ENCODE measurements around the gene TMEM255B. TPM values are rescaled to one million over a fixed set of nuclear protein-coding genes. Genes with fewer than 3 reads are reported as not detected.
"Not testable (repeated sequence)": the region's sequence is repeated elsewhere in the genome, so short reads cannot be mapped to it uniquely, and the experiment has no call there.

The TMEM255B gene
- total RNA-seq, 1 experiment from 2014 or later = 2.8 TPM

- no peak overlapping the region for H4K91ac ChIP-seq (ENCODE audit: insufficient read length, low read depth, low read length)
- H3K4ac ChIP-seq (ENCODE audit: low read depth, low read length) = no peak overlapping the region
- no peaks in the 10 kb centered on the region for H3K23me2 ChIP-seq (ENCODE audit: insufficient read length, low read depth, low read length, poor library complexity, severe bottlenecking)
- Mint-ChIP-seq H3K4me1 (peaks cover 0 to 3% of the 10 kb centered on the region in 2 experiments; a peak in 1 of 4 replicates), H3K4me3 (no peak overlapping the region), H3K27ac (no peak overlapping the region), H3K27me3 (ENCODE audit: low read depth) (peaks cover 9% of the 10 kb centered on the region), H3K36me3 (ENCODE audit: insufficient read depth in 1 of 3, low read depth in 3 of 3) (peaks cover 2 to 9% (median 5%) of the 10 kb centered on the region in 3 experiments; a peak in 6 of 7 replicates), H3K9me3 (peaks cover 7 to 10% of the 10 kb centered on the region in 2 experiments)
- H3K4me1 ChIP-seq (ENCODE audit: insufficient read depth, low read length) = no peaks in the 10 kb centered on the region; the same call in 1 of the 2 replicates
- H3K27me3 ChIP-seq (ENCODE audit: insufficient read depth, low read length) = no peaks in the 10 kb centered on the region
- DNase-seq = no peak
- H3K79me1 ChIP-seq (ENCODE audit: insufficient read depth, low read depth, low read length, poor library complexity, severe bottlenecking) = no peaks in the 10 kb centered on the region
- no peak overlapping the region for H3K9ac ChIP-seq (ENCODE audit: extremely low read depth, insufficient read length, low read length)
- H4K20me1 ChIP-seq (ENCODE audit: control insufficient read depth, insufficient read depth, insufficient read length) = no peaks in the 10 kb centered on the region
- no peak overlapping the region for H3K23ac ChIP-seq (ENCODE audit: insufficient read length, low read depth, low read length)
- H3K56ac ChIP-seq (ENCODE audit: insufficient read length, low read depth, low read length) = no peak overlapping the region
- no peak overlapping the region for H3K14ac ChIP-seq (ENCODE audit: insufficient read depth, low read length)
- H2BK5ac ChIP-seq (ENCODE audit: insufficient read length, low read length) = no peak overlapping the region
- H2BK20ac ChIP-seq (ENCODE audit: low read depth, low read length, poor library complexity, severe bottlenecking) = no peak overlapping the region
- H2AFZ ChIP-seq (ENCODE audit: low read length) = no peak overlapping the region
- no peak overlapping the region for H2AK5ac ChIP-seq (ENCODE audit: insufficient read length, low read length)
- H3K27ac ChIP-seq (ENCODE audit: insufficient read length, low read depth, low read length) = no peak overlapping the region
- no peak overlapping the region for H3T11ph ChIP-seq (ENCODE audit: low read length)
- no peaks in the 10 kb centered on the region for H3K9me3 ChIP-seq (ENCODE audit: control insufficient read depth, low read depth, low read length)
- no peak for TF ChIP-seq CTCF (conservative IDR thresholded peaks at IDR 0.05)
- H3K79me2 ChIP-seq (ENCODE audit: insufficient read depth, low read length) = no peaks in the 10 kb centered on the region
- no peak overlapping the region for H3K4me2 ChIP-seq (ENCODE audit: insufficient read depth, insufficient read length, low read length)
- no peak overlapping the region for H4K5ac ChIP-seq (ENCODE audit: insufficient read length, low read depth, low read length)
- H3K18ac ChIP-seq (ENCODE audit: insufficient read length, low read depth, low read length) = no peak overlapping the region
- no peak overlapping the region for H2BK12ac ChIP-seq (ENCODE audit: insufficient read length, low read depth, low read length)
- no peak overlapping the region for H4K8ac ChIP-seq (replicated peaks; ENCODE audit: insufficient read length, low read depth, low read length)
- H2BK15ac ChIP-seq (ENCODE audit: low read depth, low read length) = no peak overlapping the region
- no peak overlapping the region for H2BK120ac ChIP-seq (ENCODE audit: low read depth, low read length, poor library complexity, severe bottlenecking)
- WGBS (ENCODE audit: extremely low coverage, insufficient read length, low lambda C conversion rate) = no CpG with 5 or more reads among the region's 6 CpGs
Observed at GRCh38 chr13:113789167-113789566, 30.1 kb downstream of the TMEM255B start.

- not testable (repeated sequence) for H2BK12ac ChIP-seq (ENCODE audit: insufficient read length, low read depth, low read length); H2AK5ac ChIP-seq (ENCODE audit: insufficient read length, low read length); H2AFZ ChIP-seq (ENCODE audit: low read length); H3K4ac ChIP-seq (ENCODE audit: low read depth, low read length); H3K4me1 ChIP-seq (ENCODE audit: insufficient read depth, low read length); H4K5ac ChIP-seq (ENCODE audit: insufficient read length, low read depth, low read length); H3K18ac ChIP-seq (ENCODE audit: insufficient read length, low read depth, low read length); H3K9me3 ChIP-seq (ENCODE audit: control insufficient read depth, low read depth, low read length); H3K79me2 ChIP-seq (ENCODE audit: insufficient read depth, low read length); H2BK120ac ChIP-seq (ENCODE audit: low read depth, low read length, poor library complexity, severe bottlenecking); DNase-seq; H3K23ac ChIP-seq (ENCODE audit: insufficient read length, low read depth, low read length); H3K27ac ChIP-seq (ENCODE audit: insufficient read length, low read depth, low read length); H3K9me3 Mint-ChIP-seq; H3K27me3 Mint-ChIP-seq (ENCODE audit: low read depth); H2BK5ac ChIP-seq (ENCODE audit: insufficient read length, low read length); H3T11ph ChIP-seq (ENCODE audit: low read length); H4K91ac ChIP-seq (ENCODE audit: insufficient read length, low read depth, low read length); H3K4me3 Mint-ChIP-seq; H2BK20ac ChIP-seq (ENCODE audit: low read depth, low read length, poor library complexity, severe bottlenecking); H3K27ac Mint-ChIP-seq; H4K20me1 ChIP-seq (ENCODE audit: control insufficient read depth, insufficient read depth, insufficient read length); H3K27me3 ChIP-seq (ENCODE audit: insufficient read depth, low read length); H3K4me2 ChIP-seq (ENCODE audit: insufficient read depth, insufficient read length, low read length); H3K23me2 ChIP-seq (ENCODE audit: insufficient read length, low read depth, low read length, poor library complexity, severe bottlenecking); H3K56ac ChIP-seq (ENCODE audit: insufficient read length, low read depth, low read length); H3K79me1 ChIP-seq (ENCODE audit: insufficient read depth, low read depth, low read length, poor library complexity, severe bottlenecking); H2BK15ac ChIP-seq (ENCODE audit: low read depth, low read length); H4K8ac ChIP-seq (replicated peaks; ENCODE audit: insufficient read length, low read depth, low read length); H3K4me1 Mint-ChIP-seq; H3K36me3 Mint-ChIP-seq (ENCODE audit: insufficient read depth in 1 of 3, low read depth in 3 of 3); H3K9ac ChIP-seq (ENCODE audit: extremely low read depth, insufficient read length, low read length); H3K14ac ChIP-seq (ENCODE audit: insufficient read depth, low read length)
- WGBS (ENCODE audit: extremely low coverage, insufficient read length, low lambda C conversion rate) = no CpG with 5 or more reads among the region's 13 CpGs
Observed at GRCh38 chr13:113789931-113790330, 30.9 kb downstream of the TMEM255B start.

All from H9 (cell line).